HCT116 (cell line): ENCODE results near the gene DHRS7C. TPM values are rescaled to one million over a fixed set of nuclear protein-coding genes. Genes with fewer than 3 reads are reported as not detected.

Experiments
- ATAC-seq: fragments of 200-7000 bp; cut with Tn5 transposase; 2 replicates; pipeline ENCODE4 v1.9.1; 2020; ENCODE audit warnings: mild to moderate bottlenecking, moderate library complexity
- BruUV-seq: library from RNA; stranded (reverse); fragments of 400-500 nt; replicated peaks from 2 replicates; lab custom pipeline; 2021; lab: Mats Ljungman, UMichigan
- CTCF ChIA-PET: fragments of 300-600 bp; sonication (Branson Sonifier 250); formaldehyde crosslinking; loops from one replicate; lab custom pipeline; 2021; ENCODE audit warnings: antibody characterized with exemption; lab: Charles Lee
- POLR2A ChIA-PET: fragments of 300-600, 350-600 bp; sonication (Branson Sonifier 250); formaldehyde crosslinking; loops from one replicate; lab custom pipeline; 2021; ENCODE audit warnings: antibody characterized with exemption; lab: Charles Lee
- RAD21 ChIA-PET, 2 experiments: fragments of 300-600 bp; sonication (Branson Sonifier 250); formaldehyde crosslinking; loops; one replicate each; lab custom pipeline; 2023; ENCODE audit warnings: low total read pairs in 2 of 2; ENCODE audit not compliant: uncharacterized antibody in 2 of 2, unreplicated experiment in 2 of 2, low non-redundant PET in 1 of 2; lab: Charles Lee
- DNase-seq: peaks from one replicate; pipeline ENCODE4 v3.0.0-alpha.2; 2010; ENCODE audit warnings: low read depth, low spot score
- H2AFZ ChIP-seq: fragments of 200-600 bp; shearing (Covaris generic), sonication (generic); 2 replicates; pipeline ENCODE4 v1.6.1; 2017; ENCODE audit warnings: low read depth, mixed run types, mixed read lengths, antibody characterized with exemption, low read length; ENCODE audit not compliant: poor library complexity, severe bottlenecking
- H3K27ac ChIP-seq: 2 replicates; pipeline ENCODE4 v1.5.1; 2012; ENCODE audit warnings: low read depth, low read length
- H3K27me3 ChIP-seq: fragments of 200-600 bp; sonication (generic); 2 replicates; pipeline ENCODE4 v1.6.1; 2016; ENCODE audit warnings: mixed run types, low read length, mixed read lengths; ENCODE audit not compliant: insufficient read depth
- H3K36me3 ChIP-seq, 2 experiments: fragments of 200-500 bp in 1 of 2; fragments of 200-600 bp in 1 of 2; sonication (Bioruptor generic) in 1 of 2; sonication (generic) in 1 of 2; 2 replicates each; pipeline versions ENCODE4 v1.5.1 to v1.6.1; 2014 to 2016; ENCODE audit warnings: low read length in 2 of 2, inconsistent platforms in 1 of 2, mixed read lengths in 1 of 2, mixed run types in 1 of 2; ENCODE audit not compliant: insufficient read depth in 2 of 2, control insufficient read depth in 1 of 2
- H3K4me1 ChIP-seq, 2 experiments: fragments of 200-600 bp in 1 of 2; sonication (generic) in 1 of 2; 2 replicates each; pipeline versions ENCODE4 v1.5.1 to v1.6.1; 2012 to 2017; ENCODE audit warnings: low read length in 2 of 2, inconsistent platforms in 1 of 2, mild to moderate bottlenecking in 1 of 2, mixed read lengths in 1 of 2, mixed run types in 1 of 2, moderate library complexity in 1 of 2; ENCODE audit not compliant: insufficient read depth in 2 of 2, control insufficient read depth in 1 of 2
- H3K4me2 ChIP-seq: fragments of 200-600 bp; sonication (generic); 2 replicates; pipeline ENCODE4 v1.6.1; 2017; ENCODE audit warnings: mixed run types, low read length, mixed read lengths
- H3K4me3 ChIP-seq, 2 experiments: fragments of 200-600 bp in 1 of 2; sonication (generic) in 1 of 2; replicated peaks in 1 of 2; 2 replicates each; pipeline ENCODE4 v1.5.1; 2011 to 2016; ENCODE audit warnings: low read length in 2 of 2, control low read depth in 1 of 2, low read depth in 1 of 2, mild to moderate bottlenecking in 1 of 2, mixed read lengths in 1 of 2, mixed run types in 1 of 2
- H3K79me2 ChIP-seq: fragments of 200-600 bp; sonication (generic); 2 replicates; pipeline ENCODE4 v1.6.1; 2017; ENCODE audit warnings: mild to moderate bottlenecking, mixed run types, low read length, moderate library complexity, mixed read lengths; ENCODE audit not compliant: insufficient read depth
- H3K9ac ChIP-seq: fragments of 200-600 bp; sonication (generic); 2 replicates; pipeline ENCODE4 v1.6.1; 2016; ENCODE audit warnings: low read length, mixed read lengths
- H3K9me2 ChIP-seq: fragments of 200-600 bp; sonication (generic), shearing (Covaris generic); 2 replicates; pipeline ENCODE4 v1.6.1; 2017; ENCODE audit warnings: mixed run types, mild to moderate bottlenecking, moderate library complexity; ENCODE audit not compliant: insufficient read depth
- H3K9me3 ChIP-seq, 2 experiments: fragments of 200-500 bp in 1 of 2; fragments of 200-600 bp in 1 of 2; sonication (Bioruptor generic) in 1 of 2; sonication (generic) in 1 of 2; 2 replicates each; pipeline ENCODE4 v1.6.1; 2014 to 2017; ENCODE audit warnings: low read length in 2 of 2, mixed read lengths in 2 of 2, inconsistent platforms in 1 of 2, low read depth in 1 of 2, mild to moderate bottlenecking in 1 of 2, mixed run types in 1 of 2, moderate library complexity in 1 of 2; ENCODE audit not compliant: control insufficient read depth in 1 of 2, insufficient read depth in 1 of 2
- H4K20me1 ChIP-seq: fragments of 200-600 bp; sonication (generic), shearing (Covaris generic); 2 replicates; pipeline ENCODE4 v1.6.1; 2017; ENCODE audit warnings: mixed run types, mild to moderate bottlenecking, moderate library complexity; ENCODE audit not compliant: insufficient read depth
- ELF1 ChIP-seq: IDR thresholded peaks from 2 replicates; pipeline ENCODE4 v1.6.1; 2012; ENCODE audit warnings: low read depth, borderline replicate concordance
- FOSL1 ChIP-seq: IDR thresholded peaks from 2 replicates; pipeline ENCODE4 v1.6.1; 2012; ENCODE audit warnings: low read depth
- RAD21 ChIP-seq: IDR thresholded peaks from 2 replicates; pipeline ENCODE4 v1.6.1; 2012; ENCODE audit warnings: low read depth, mild to moderate bottlenecking
- intact Hi-C: fragments of 100-400 bp; cut with micrococcal nuclease; formaldehyde crosslinking; loops from 2 replicates; pipeline ENCODE4 v1.10.0; 2022
- total RNA-seq: library from RNA; stranded (reverse); gene quantifications from one replicate; pipeline ENCODE4 v1.2.1, GENCODE V29; 2021; ENCODE audit not compliant: unreplicated experiment
- TF ChIP-seq, protein P1 (sequence below): IDR thresholded peaks from 2 replicates; pipeline ENCODE4 v1.6.1; 2011; ENCODE audit warnings: mild to moderate bottlenecking, low read length, moderate library complexity; ENCODE audit not compliant: insufficient replicate concordance; ENCODE audit errors: extremely low read depth

The DHRS7C gene
- total RNA-seq, 1 experiment from 2014 or later = not detected

DNA sequence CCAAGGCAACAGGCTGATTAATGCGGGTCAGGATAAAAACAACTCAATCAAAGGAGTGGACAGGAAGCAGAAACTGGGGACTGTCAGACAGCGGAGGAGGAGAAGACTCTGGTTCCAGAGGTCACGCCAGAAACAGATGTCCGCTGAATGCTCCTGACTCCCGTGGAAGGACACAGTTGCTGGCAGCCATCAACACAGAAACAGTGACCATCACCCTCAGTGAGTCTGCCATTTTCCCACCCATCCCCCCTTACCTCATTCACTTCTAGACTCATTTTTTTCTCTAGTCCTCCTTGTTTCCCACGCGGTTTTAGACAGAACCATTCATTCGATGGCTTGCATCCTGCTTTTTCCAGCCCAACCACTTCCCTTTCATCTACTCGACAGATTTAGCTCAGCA lies 40.9 kb downstream of the DHRS7C start (continued):
- TF ChIP-seq, protein P1, sequence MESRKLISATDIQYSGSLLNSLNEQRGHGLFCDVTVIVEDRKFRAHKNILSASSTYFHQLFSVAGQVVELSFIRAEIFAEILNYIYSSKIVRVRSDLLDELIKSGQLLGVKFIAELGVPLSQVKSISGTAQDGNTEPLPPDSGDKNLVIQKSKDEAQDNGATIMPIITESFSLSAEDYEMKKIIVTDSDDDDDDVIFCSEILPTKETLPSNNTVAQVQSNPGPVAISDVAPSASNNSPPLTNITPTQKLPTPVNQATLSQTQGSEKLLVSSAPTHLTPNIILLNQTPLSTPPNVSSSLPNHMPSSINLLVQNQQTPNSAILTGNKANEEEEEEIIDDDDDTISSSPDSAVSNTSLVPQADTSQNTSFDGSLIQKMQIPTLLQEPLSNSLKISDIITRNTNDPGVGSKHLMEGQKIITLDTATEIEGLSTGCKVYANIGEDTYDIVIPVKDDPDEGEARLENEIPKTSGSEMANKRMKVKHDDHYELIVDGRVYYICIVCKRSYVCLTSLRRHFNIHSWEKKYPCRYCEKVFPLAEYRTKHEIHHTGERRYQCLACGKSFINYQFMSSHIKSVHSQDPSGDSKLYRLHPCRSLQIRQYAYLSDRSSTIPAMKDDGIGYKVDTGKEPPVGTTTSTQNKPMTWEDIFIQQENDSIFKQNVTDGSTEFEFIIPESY = no peak

DNA sequence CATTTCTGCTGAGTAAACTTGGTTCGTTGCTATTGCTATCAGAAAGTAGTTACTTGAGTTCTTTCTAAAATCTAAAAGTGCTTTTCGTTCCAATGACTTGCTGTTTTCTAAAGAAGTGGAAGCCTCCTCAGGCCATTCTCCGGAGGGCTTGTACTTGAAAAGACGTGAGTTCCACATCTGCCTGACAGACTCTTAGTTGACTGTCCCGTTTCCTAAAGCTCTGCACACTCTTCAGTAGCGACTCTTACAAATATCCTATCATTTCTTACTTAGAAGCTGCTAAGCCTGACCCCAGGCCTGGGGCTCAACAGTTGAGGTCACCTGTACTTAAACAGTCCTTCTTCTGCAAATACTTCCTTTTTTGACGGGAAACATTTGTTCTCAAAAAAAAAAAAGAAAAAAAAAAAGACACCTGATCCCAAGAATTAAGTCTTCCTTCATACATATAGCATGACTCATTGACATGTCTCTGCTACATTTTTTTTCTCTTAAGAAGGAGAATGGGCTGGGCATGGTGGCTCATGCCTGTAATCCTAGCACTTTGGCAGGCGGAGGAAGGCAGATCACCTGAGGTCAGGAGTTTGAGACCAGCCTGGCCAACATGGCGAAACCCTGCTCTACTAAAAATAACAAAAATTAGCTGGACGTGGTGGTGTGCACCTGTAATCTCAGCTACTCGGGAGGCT lies 61.5 kb downstream of the DHRS7C start:
- no peak overlapping the region for H3K4me3 ChIP-seq
- CTCF ChIA-PET = interaction anchor here (0.9 to 1.8 kb wide), 3 partner anchors 15 to 888 kb away, joined by 3 to 11 read pairs (median 4); no protein-coding TSS in a partner anchor
- no peak overlapping the region for H3K27ac ChIP-seq

More for the DNA sequence above, 61.5 kb downstream of the DHRS7C start:
- no peak overlapping the region for H2AFZ ChIP-seq
- no TSS peak for BruUV-seq
- no peak overlapping the region for H3K9ac ChIP-seq
- ATAC-seq (no peak), DNase-seq (no peak)
- H3K9me2 ChIP-seq = no peaks in the 10 kb centered on the region
- peak overlapping the region; percentile 19; the same call in 1 of the 2 replicates for H3K4me2 ChIP-seq
- no peak for TF ChIP-seq ELF1
- 0 out of 2 replicates have a peak, but pooled peaks have one; percentile 22 for TF ChIP-seq FOSL1
- TF ChIP-seq RAD21 = no peak
- intact Hi-C loops = loop anchor here (1.0 to 2.0 kb wide), 3 partner anchors 38 to 194 kb away; no protein-coding TSS in a partner anchor
- no peaks in the 10 kb centered on the region; a peak in 1 of 4 replicates for H3K36me3 ChIP-seq
- peaks cover 3 to 9% of the 10 kb centered on the region in 2 experiments; a peak in 2 of 4 replicates for H3K4me1 ChIP-seq
- no peaks in the 10 kb centered on the region for H4K20me1 ChIP-seq
- no peaks in the 10 kb centered on the region for H3K9me3 ChIP-seq
- no peaks in the 10 kb centered on the region for H3K79me2 ChIP-seq
- H3K27me3 ChIP-seq = no peaks in the 10 kb centered on the region
- ChIA-PET POLR2A (no interaction called here), RAD21 (no interaction called here)
